ENCODE results near the gene DNAJC16.

DNAJC16 gene

GRCh38 chr1:15557008-15557407 lies 30.4 kb downstream of the DNAJC16 start:
- TF ChIP-seq REST (IDR thresholded peaks at IDR 0.05; ENCODE audit: insufficient read depth in 1 of 2, low read depth in 2 of 2, low read length in 2 of 2) (no peak), TAF1 (IDR thresholded peaks at IDR 0.05; ENCODE audit: borderline replicate concordance, insufficient read depth, low read length) (no peak), FOXP2 (optimal IDR thresholded peaks at IDR 0.05; ENCODE audit: borderline replicate concordance, extremely low read depth, extremely low read length, insufficient read depth) (no peak), SIN3A (IDR thresholded peaks at IDR 0.05; ENCODE audit: borderline replicate concordance, insufficient read depth, low read length) (no peak), POLR2AphosphoS5 (IDR thresholded peaks at IDR 0.05; ENCODE audit: low read depth, low read length) (no peak)

GRCh38 chr1:15557594-15557993 lies 30.9 kb downstream of the DNAJC16 start:
- TF ChIP-seq SIN3A (IDR thresholded peaks at IDR 0.05; ENCODE audit: borderline replicate concordance, insufficient read depth, low read length) (no peak), POLR2AphosphoS5 (IDR thresholded peaks at IDR 0.05; ENCODE audit: low read depth, low read length) (no peak), FOXP2 (optimal IDR thresholded peaks at IDR 0.05; ENCODE audit: borderline replicate concordance, extremely low read depth, extremely low read length, insufficient read depth) (no peak), TAF1 (IDR thresholded peaks at IDR 0.05; ENCODE audit: borderline replicate concordance, insufficient read depth, low read length) (no peak), REST (IDR thresholded peaks at IDR 0.05; ENCODE audit: insufficient read depth in 1 of 2, low read depth in 2 of 2, low read length in 2 of 2) (no peak)

DNA sequence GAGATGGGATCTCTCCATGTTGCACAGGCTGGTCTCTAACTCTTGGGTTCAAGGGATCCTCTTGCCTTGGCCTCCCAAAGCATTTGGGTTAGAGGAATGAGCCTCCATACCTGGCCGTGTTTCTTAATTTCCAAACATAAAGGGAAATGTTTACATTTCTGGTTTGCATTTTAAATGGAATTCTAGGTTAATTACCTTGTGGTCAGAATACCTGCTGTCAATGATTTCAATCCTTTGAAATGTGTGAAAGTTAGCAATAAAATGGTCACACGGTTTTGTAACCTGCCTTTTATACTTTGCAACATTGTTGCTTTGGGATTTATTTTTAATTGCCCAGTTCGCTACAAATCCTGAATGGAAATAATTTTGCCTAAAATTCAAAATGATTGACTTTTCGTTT lies 31.9 kb downstream of the DNAJC16 start:
- TF ChIP-seq REST (IDR thresholded peaks at IDR 0.05; ENCODE audit: insufficient read depth in 1 of 2, low read depth in 2 of 2, low read length in 2 of 2), result no peak
- TF ChIP-seq SIN3A (IDR thresholded peaks at IDR 0.05; ENCODE audit: borderline replicate concordance, insufficient read depth, low read length), result no peak
- no peak for TF ChIP-seq POLR2AphosphoS5 (IDR thresholded peaks at IDR 0.05; ENCODE audit: low read depth, low read length)
- no peak for TF ChIP-seq TAF1 (IDR thresholded peaks at IDR 0.05; ENCODE audit: borderline replicate concordance, insufficient read depth, low read length)
- TF ChIP-seq FOXP2 (optimal IDR thresholded peaks at IDR 0.05; ENCODE audit: borderline replicate concordance, extremely low read depth, extremely low read length, insufficient read depth), result no peak

DNA sequence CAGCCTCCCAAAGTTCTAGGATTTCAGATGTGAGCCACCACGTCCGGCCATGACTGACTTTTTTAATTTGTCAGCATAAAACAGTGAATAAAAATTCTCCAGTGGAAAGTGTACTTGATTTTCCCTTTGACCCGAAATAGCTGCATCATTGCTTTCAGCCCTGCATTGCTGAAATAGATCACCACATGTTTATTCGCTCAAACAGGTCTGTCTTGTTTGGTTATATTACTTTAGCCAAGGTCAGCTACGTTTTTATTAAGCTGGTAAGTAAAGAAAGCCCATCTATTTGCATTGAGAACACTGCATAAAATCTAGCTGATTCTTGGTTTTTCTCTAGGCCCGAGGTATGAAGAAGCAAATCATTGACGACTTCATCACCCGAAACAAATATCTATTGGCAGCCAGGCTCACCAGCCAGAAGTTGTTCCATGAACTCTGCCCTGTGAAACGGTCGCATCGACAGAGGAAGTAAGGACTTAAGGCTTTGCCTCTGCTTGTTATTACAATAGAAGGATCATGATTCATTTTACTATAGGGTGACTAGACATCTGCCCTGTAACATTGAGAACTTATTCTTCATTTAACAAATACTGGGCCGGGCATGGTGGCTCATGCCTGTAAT lies 32.7 kb downstream of the DNAJC16 start:
- TF ChIP-seq POLR2AphosphoS5 (IDR thresholded peaks at IDR 0.05; ENCODE audit: low read depth, low read length), result no peak
- TF ChIP-seq SIN3A (IDR thresholded peaks at IDR 0.05; ENCODE audit: borderline replicate concordance, insufficient read depth, low read length), result no peak
- no peak for TF ChIP-seq REST (IDR thresholded peaks at IDR 0.05; ENCODE audit: insufficient read depth in 1 of 2, low read depth in 2 of 2, low read length in 2 of 2)
- TF ChIP-seq FOXP2 (optimal IDR thresholded peaks at IDR 0.05; ENCODE audit: borderline replicate concordance, extremely low read depth, extremely low read length, insufficient read depth), result no peak
- no peak for TF ChIP-seq TAF1 (IDR thresholded peaks at IDR 0.05; ENCODE audit: borderline replicate concordance, insufficient read depth, low read length)

All from PFSK-1 (cell line).